Measurements from ENCODE around the gene DUSP16. TPM values are rescaled to one million over a fixed set of nuclear protein-coding genes. Genes with fewer than 3 reads are reported as not detected.

DUSP16 gene
- total RNA-seq, 1 donor from 2014 or later = 26.1 TPM

- Mint-ChIP-seq H3K4me3 (no peak overlapping the region), H3K36me3 (peaks cover 10% of the 10 kb centered on the region), H3K27me3 (ENCODE audit: insufficient read depth, low read depth) (no peaks in the 10 kb centered on the region), H3K4me1 (no peaks in the 10 kb centered on the region), H3K27ac (no peak overlapping the region), H3K9me3 (peaks cover 37% of the 10 kb centered on the region)
- no peaks in the 10 kb centered on the region for H3K27me3 ChIP-seq
- H3K36me3 ChIP-seq = no peaks in the 10 kb centered on the region
- H2AFZ ChIP-seq (replicated peaks) = no peak overlapping the region
- no peak overlapping the region for H3K27ac ChIP-seq
- H3K9me3 ChIP-seq (ENCODE audit: low read depth) = peaks cover 16% of the 10 kb centered on the region
- DNase-seq (ENCODE audit: low spot score) = no peak
- H3K4me1 ChIP-seq = no peaks in the 10 kb centered on the region
- no peak overlapping the region for H3K9ac ChIP-seq
- no peak overlapping the region for H3K4me3 ChIP-seq
- no peaks in the 10 kb centered on the region for H3K79me2 ChIP-seq (ENCODE audit: low read depth)
- no peaks in the 10 kb centered on the region for H3F3A ChIP-seq (ENCODE audit: low read depth)
- no peaks in the 10 kb centered on the region for H4K20me1 ChIP-seq (ENCODE audit: low read depth)
- TF ChIP-seq EZH2 (IDR thresholded peaks at IDR 0.05) = no peak
- no peak for TF ChIP-seq EZH2phosphoT487 (IDR thresholded peaks at IDR 0.05)
- TF ChIP-seq CTCF (IDR thresholded peaks at IDR 0.05) = no peak
- no peak overlapping the region for H3K4me2 ChIP-seq
Observed at GRCh38 chr12:12425616-12426015, 137.0 kb downstream of the DUSP16 start.

GRCh38 chr12:12425001-12425400 lies 137.7 kb downstream of the DUSP16 start:
- no peak overlapping the region for H3K4me3 ChIP-seq
- Mint-ChIP-seq H3K4me3 (no peak overlapping the region), H3K36me3 (peaks cover 12% of the 10 kb centered on the region), H3K4me1 (no peaks in the 10 kb centered on the region), H3K9me3 (peaks cover 39% of the 10 kb centered on the region), H3K27me3 (ENCODE audit: insufficient read depth, low read depth) (no peaks in the 10 kb centered on the region), H3K27ac (no peak overlapping the region)
- no peaks in the 10 kb centered on the region for H3K27me3 ChIP-seq
- H3K4me1 ChIP-seq = no peaks in the 10 kb centered on the region
- H3F3A ChIP-seq (ENCODE audit: low read depth) = no peaks in the 10 kb centered on the region
- no peaks in the 10 kb centered on the region for H3K36me3 ChIP-seq
- no peak overlapping the region for H3K27ac ChIP-seq
- no peaks in the 10 kb centered on the region for H3K79me2 ChIP-seq (ENCODE audit: low read depth)
- H3K9me3 ChIP-seq (ENCODE audit: low read depth) = peaks cover 16% of the 10 kb centered on the region
- DNase-seq (ENCODE audit: low spot score) = no peak
- H3K9ac ChIP-seq = no peak overlapping the region
- no peaks in the 10 kb centered on the region for H4K20me1 ChIP-seq (ENCODE audit: low read depth)
- no peak overlapping the region for H2AFZ ChIP-seq (replicated peaks)
- no peak overlapping the region for H3K4me2 ChIP-seq
- TF ChIP-seq EZH2phosphoT487 (IDR thresholded peaks at IDR 0.05) (no peak), EZH2 (IDR thresholded peaks at IDR 0.05) (no peak), CTCF (IDR thresholded peaks at IDR 0.05) (no peak)

Other genes with a start within 250 kb of the DUSP16 start
- 6.2 and 6.5 TPM in 2 replicates for gene MANSC1, start 212.6 kb downstream of the DUSP16 start, total RNA-seq (ENCODE audit: low replicate concordance)
- gene BORCS5, start 205.8 kb downstream of the DUSP16 start, total RNA-seq (ENCODE audit: low replicate concordance) = 11.4 and 13.3 TPM in 2 replicates
- gene CREBL2, start 49.0 kb upstream of the DUSP16 start, total RNA-seq (ENCODE audit: low replicate concordance) = 27.9 and 31.4 TPM in 2 replicates
- 53.9 and 57.4 TPM in 2 replicates for gene GPR19, start 133.3 kb upstream of the DUSP16 start, total RNA-seq (ENCODE audit: low replicate concordance)
- 75.5 and 84.2 TPM in 2 replicates for gene CDKN1B, start 154.5 kb upstream of the DUSP16 start, total RNA-seq (ENCODE audit: low replicate concordance)
- 7.4 and 11.8 TPM in 2 replicates for gene APOLD1, start 222.8 kb upstream of the DUSP16 start, total RNA-seq (ENCODE audit: low replicate concordance)

All from neural progenitor cell (in vitro differentiated cells).